Central memory CD8-positive, alpha-beta T cell (primary cell): ENCODE results near the gene GCLC.

Source experiments
- ATAC-seq: fragments of 150-1000 bp; cut with Tn5 transposase; replicated peaks from 2 replicates; pipeline ENCODE4 v1.10.0; 2022; ENCODE audit warnings: mild to moderate bottlenecking, moderate FRiP score, moderate number of reproducible peaks; ENCODE audit not compliant: poor library complexity, severe bottlenecking; ENCODE audit errors: extremely low read depth
- DNase-seq, 2 donors: peaks; one replicate each; pipeline ENCODE4 v3.0.0; 2021; ENCODE audit warnings: low spot score in 2 of 2
- H3K27ac Mint-ChIP-seq: one replicate; pipeline ENCODE4 v1.8.0; 2022; ENCODE audit warnings: low read depth, mild to moderate bottlenecking, moderate library complexity, mixed read lengths
- H3K27me3 Mint-ChIP-seq: one replicate; pipeline ENCODE4 v1.8.0; 2022; ENCODE audit warnings: mixed read lengths
- H3K36me3 Mint-ChIP-seq: one replicate; pipeline ENCODE4 v1.8.0; 2022; ENCODE audit warnings: mild to moderate bottlenecking, moderate library complexity, mixed read lengths; ENCODE audit not compliant: insufficient read depth
- H3K4me1 Mint-ChIP-seq: one replicate; pipeline ENCODE4 v1.8.0; 2022; ENCODE audit warnings: mixed read lengths
- H3K4me3 Mint-ChIP-seq: one replicate; pipeline ENCODE4 v1.8.0; 2022; ENCODE audit warnings: mild to moderate bottlenecking, moderate library complexity, mixed read lengths
- H3K9me3 Mint-ChIP-seq: one replicate; pipeline ENCODE4 v1.8.0; 2022; ENCODE audit warnings: mixed read lengths

GCLC gene

GRCh38 chr6:53530346-53530745 is 14.6 kb downstream of the GCLC start:
- H3K4me1 Mint-ChIP-seq, result peaks cover 51% of the 10 kb centered on the region
- no peaks in the 10 kb centered on the region for H3K27me3 Mint-ChIP-seq
- H3K9me3 Mint-ChIP-seq, result no peaks in the 10 kb centered on the region
- no peaks in the 10 kb centered on the region for H3K36me3 Mint-ChIP-seq
- ATAC-seq (no peak), DNase-seq (no peak)
- H3K27ac Mint-ChIP-seq, result no peak overlapping the region
- no peak overlapping the region for H3K4me3 Mint-ChIP-seq

DNA sequence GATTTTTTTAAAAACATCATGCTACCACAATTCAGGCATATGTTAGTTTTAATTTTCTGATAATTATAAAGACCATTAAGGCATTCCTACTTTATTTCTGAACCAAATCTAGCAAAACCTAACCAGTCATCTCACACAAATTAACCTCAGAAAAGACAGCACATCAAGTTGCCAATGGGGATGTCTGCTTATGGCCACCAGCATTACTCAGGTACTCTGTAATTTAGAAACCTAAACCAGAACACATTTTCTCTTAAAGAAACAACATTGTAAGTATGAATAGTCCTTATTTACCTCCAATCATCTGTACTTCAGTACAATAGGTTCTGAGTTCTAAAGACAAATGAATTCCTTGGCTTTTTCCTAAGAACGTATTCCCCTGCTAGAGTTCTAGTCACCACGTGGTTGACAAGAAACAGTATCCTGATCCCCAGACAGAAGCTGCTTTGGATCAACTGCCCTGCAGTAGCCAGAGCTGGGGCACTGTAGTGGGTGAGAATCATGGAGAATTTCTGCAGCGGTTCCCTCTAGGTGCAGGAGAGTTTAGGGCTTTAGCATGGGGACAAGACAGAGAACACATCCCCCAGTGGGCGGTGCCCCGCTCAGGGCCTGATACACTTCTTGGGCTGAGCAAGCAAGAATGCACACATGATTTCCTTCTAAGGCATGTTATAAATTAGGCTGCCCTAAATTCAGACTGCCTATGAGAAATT is 15.4 kb downstream of the GCLC start:
- peaks cover 48% of the 10 kb centered on the region for H3K4me1 Mint-ChIP-seq
- no peaks in the 10 kb centered on the region for H3K9me3 Mint-ChIP-seq
- no peak overlapping the region for H3K27ac Mint-ChIP-seq
- no peaks in the 10 kb centered on the region for H3K36me3 Mint-ChIP-seq
- H3K27me3 Mint-ChIP-seq, result no peaks in the 10 kb centered on the region
- DNase-seq, result no peak
- H3K4me3 Mint-ChIP-seq, result no peak overlapping the region
- no peak for ATAC-seq

DNA sequence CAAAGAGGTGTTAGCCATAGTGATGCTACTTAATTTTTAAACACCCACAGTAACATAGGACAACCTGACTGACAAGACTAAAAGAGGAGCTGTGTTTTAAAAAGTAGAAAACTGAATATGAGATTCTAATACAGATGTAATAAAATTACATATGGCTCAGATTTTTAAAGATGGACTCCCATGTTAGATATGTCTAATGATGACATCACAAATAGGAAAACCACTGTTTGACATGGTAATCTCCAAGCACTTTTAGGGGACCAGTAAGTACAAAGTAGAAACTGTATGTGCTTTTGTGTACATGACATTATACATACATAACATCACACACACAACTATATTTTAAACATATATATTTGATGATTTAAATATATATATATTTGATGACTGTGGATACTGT is 16.8 kb downstream of the GCLC start:
- Mint-ChIP-seq H3K4me3 (no peak overlapping the region), H3K9me3 (no peaks in the 10 kb centered on the region), H3K36me3 (no peaks in the 10 kb centered on the region), H3K27ac (no peak overlapping the region), H3K4me1 (peaks cover 40% of the 10 kb centered on the region), H3K27me3 (no peaks in the 10 kb centered on the region)
- DNase-seq (no peak), ATAC-seq (no peak)

GRCh38 chr6:53527249-53527765 is 17.6 kb downstream of the GCLC start:
- H3K9me3 Mint-ChIP-seq, result no peaks in the 10 kb centered on the region
- no peak overlapping the region for H3K4me3 Mint-ChIP-seq
- no peaks in the 10 kb centered on the region for H3K27me3 Mint-ChIP-seq
- H3K4me1 Mint-ChIP-seq, result peaks cover 32% of the 10 kb centered on the region
- H3K27ac Mint-ChIP-seq, result no peak overlapping the region
- no peaks in the 10 kb centered on the region for H3K36me3 Mint-ChIP-seq
- DNase-seq (no peak), ATAC-seq (no peak)

DNA sequence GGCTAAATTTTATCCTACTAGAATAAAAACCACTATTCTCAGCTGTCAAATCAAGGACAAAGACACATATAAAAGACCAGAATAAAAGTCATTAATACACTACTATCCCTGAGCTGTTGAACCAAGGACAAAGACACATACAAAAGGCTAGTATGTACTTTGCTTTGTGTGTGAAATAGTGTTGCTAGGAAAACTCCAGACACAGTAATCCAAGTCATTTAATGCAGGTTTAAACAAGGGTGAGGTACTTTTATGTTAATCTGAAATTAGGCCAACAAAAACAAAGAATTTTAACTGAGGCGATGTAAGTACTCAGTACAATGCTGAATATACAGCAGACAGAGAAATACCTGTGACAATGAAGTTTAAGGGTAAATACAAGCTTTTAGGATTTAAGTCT is 18.9 kb downstream of the GCLC start:
- H3K4me3 Mint-ChIP-seq, result no peak overlapping the region
- peaks cover 21% of the 10 kb centered on the region for H3K4me1 Mint-ChIP-seq
- ATAC-seq (no peak), DNase-seq (no peak)
- H3K27ac Mint-ChIP-seq, result no peak overlapping the region
- no peaks in the 10 kb centered on the region for H3K9me3 Mint-ChIP-seq
- no peaks in the 10 kb centered on the region for H3K27me3 Mint-ChIP-seq
- peaks cover 2% of the 10 kb centered on the region for H3K36me3 Mint-ChIP-seq

- Mint-ChIP-seq H3K9me3 (no peaks in the 10 kb centered on the region), H3K4me1 (peaks cover 15% of the 10 kb centered on the region), H3K27me3 (no peaks in the 10 kb centered on the region), H3K36me3 (peaks cover 5% of the 10 kb centered on the region), H3K4me3 (no peak overlapping the region), H3K27ac (no peak overlapping the region)
- ATAC-seq (no peak), DNase-seq (no peak)
Observed at GRCh38 chr6:53524455-53524815, 20.5 kb downstream of the GCLC start.

DNA sequence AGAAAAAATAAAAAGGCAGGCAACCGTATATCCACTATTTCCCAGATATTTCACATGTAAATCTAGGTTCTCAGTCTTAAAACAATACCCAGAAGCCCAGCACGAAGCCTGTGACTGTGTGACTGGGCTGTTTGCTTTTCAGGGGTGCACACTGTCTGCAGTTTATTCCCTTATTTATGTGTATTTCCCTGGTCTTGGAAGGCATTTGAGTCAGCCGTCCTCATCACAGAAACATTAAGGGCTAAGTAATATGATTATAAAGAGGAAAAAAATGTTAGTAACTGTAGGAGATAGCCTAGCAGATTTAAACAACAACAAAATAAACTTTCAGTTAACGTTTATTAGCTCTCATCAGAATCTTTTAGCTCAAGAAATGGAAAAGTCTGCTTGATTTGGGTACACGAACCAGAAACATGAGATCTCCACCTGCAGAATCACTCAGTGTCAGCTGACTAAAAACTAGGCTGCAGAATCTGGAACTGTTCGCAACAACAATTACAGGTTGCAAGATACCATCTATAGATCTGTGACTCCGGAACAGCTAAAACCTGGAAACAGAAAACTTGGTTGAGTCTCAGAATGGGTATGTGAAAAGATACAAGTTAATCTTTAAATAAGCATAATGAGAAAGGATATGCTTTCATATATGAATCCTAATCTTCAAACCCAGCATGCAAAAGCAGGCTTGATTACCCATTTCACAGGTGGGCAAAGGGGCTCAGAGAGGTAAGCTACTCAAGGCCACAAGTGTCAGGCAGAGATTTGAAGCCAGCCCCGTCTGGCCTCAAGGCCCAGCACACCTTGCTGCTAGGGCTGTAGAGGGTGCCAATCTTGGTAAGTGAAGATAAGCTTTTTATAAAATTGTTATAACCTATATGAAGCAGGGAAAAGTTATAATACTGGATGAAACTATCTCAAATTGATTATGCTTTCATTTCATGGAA is 21.1 kb downstream of the GCLC start:
- DNase-seq, result no peak
- H3K27ac Mint-ChIP-seq, result no peak overlapping the region
- no peak for ATAC-seq
- H3K9me3 Mint-ChIP-seq, result no peaks in the 10 kb centered on the region
- H3K4me1 Mint-ChIP-seq, result peaks cover 21% of the 10 kb centered on the region
- H3K4me3 Mint-ChIP-seq, result no peak overlapping the region
- H3K27me3 Mint-ChIP-seq, result no peaks in the 10 kb centered on the region
- peaks cover 5% of the 10 kb centered on the region for H3K36me3 Mint-ChIP-seq

DNA sequence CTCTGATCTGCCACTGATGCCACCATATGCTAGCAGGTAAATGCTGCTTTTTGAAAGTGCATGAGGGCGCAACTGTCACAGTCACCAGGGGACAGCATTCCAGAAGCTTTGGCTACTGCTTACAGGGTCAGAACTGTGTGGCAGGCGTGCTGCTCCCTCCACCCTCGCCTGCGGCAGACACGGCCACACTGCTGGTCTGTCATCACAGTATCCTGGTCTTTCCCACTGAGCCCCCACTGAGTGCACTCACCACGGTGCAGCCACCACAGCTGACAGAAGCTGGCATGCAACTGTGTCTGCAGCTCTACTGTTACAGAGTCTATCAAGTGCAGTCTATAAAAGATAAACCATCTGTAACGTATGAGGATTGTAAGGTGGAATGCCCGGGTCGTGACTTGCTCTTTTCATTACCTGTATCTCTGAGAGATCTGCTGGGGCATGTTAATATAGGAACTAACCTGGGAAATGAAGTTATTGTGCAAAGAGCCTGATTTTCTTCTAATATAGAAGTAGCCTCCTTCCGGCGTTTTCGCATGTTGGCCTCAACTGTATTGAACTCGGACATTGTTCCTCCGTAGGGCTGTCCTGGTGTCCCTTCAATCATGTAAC is 24.5 kb downstream of the GCLC start:
- DNase-seq (no peak), ATAC-seq (no peak)
- Mint-ChIP-seq H3K9me3 (no peaks in the 10 kb centered on the region), H3K27ac (no peak overlapping the region), H3K27me3 (no peaks in the 10 kb centered on the region), H3K4me3 (no peak overlapping the region), H3K4me1 (peaks cover 11% of the 10 kb centered on the region), H3K36me3 (peaks cover 11% of the 10 kb centered on the region)

DNA sequence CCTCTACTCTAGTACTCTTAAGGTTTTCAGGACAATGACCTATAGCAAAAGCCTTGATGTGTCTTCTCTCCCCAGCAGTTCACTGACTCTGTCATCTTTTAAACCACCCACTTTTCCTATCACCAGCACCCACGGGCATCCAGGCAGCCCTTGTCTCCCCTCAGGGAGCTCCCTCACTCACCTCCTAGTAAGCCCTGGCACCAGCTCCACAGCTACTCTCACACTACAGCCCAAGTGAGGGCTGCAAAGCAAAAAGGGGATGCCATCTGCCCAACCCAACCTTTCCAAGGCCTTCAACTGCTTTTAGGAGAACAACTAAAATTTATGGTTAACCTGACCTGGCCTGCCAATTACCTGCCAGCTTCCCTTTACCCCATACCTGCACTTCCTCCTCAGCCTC is 26.0 kb downstream of the GCLC start:
- Mint-ChIP-seq H3K4me1 (peaks cover 11% of the 10 kb centered on the region), H3K4me3 (no peak overlapping the region), H3K9me3 (no peaks in the 10 kb centered on the region), H3K36me3 (peaks cover 17% of the 10 kb centered on the region), H3K27me3 (no peaks in the 10 kb centered on the region), H3K27ac (no peak overlapping the region)
- ATAC-seq (no peak), DNase-seq (no peak)

GRCh38 chr6:53517021-53517420 is 27.9 kb downstream of the GCLC start:
- Mint-ChIP-seq H3K27me3 (no peaks in the 10 kb centered on the region), H3K27ac (no peak overlapping the region)

GRCh38 chr6:53514677-53515076 is 30.2 kb downstream of the GCLC start:
- no peak overlapping the region for H3K27ac Mint-ChIP-seq
- H3K36me3 Mint-ChIP-seq, result peaks cover 18% of the 10 kb centered on the region

More at GRCh38 chr6:53517021-53517420, 27.9 kb downstream of the GCLC start:
- peaks cover 21% of the 10 kb centered on the region for H3K36me3 Mint-ChIP-seq
- H3K4me3 Mint-ChIP-seq, result no peak overlapping the region
- H3K9me3 Mint-ChIP-seq, result no peaks in the 10 kb centered on the region
- DNase-seq (no peak), ATAC-seq (no peak)
- peaks cover 11% of the 10 kb centered on the region for H3K4me1 Mint-ChIP-seq

GRCh38 chr6:53513519-53513966 is 31.4 kb downstream of the GCLC start:
- no peak overlapping the region for H3K27ac Mint-ChIP-seq
- DNase-seq (no peak), ATAC-seq (no peak)
- no peaks in the 10 kb centered on the region for H3K4me1 Mint-ChIP-seq
- H3K36me3 Mint-ChIP-seq, result peaks cover 21% of the 10 kb centered on the region
- H3K4me3 Mint-ChIP-seq, result no peak overlapping the region
- H3K9me3 Mint-ChIP-seq, result no peaks in the 10 kb centered on the region
- H3K27me3 Mint-ChIP-seq, result no peaks in the 10 kb centered on the region

More at GRCh38 chr6:53514677-53515076, 30.2 kb downstream of the GCLC start:
- Mint-ChIP-seq H3K9me3 (no peaks in the 10 kb centered on the region), H3K4me3 (no peak overlapping the region), H3K27me3 (no peaks in the 10 kb centered on the region), H3K4me1 (peaks cover 11% of the 10 kb centered on the region)
- ATAC-seq, result no peak
- DNase-seq, result no peak
